Nephron progenitor cell (in vitro differentiated cells): Measurements from ENCODE around the gene PRKAB1.

Source experiments
- DNase-seq: peaks from one replicate; pipeline ENCODE4 v3.0.0; 2021
- H3K27ac Mint-ChIP-seq: 2 replicates; pipeline ENCODE4 v1.8.0; 2021; ENCODE audit warnings: mild to moderate bottlenecking, moderate library complexity, mixed read lengths
- H3K27me3 Mint-ChIP-seq: 2 replicates; pipeline ENCODE4 v1.8.0; 2021; ENCODE audit warnings: mild to moderate bottlenecking, low read depth, mixed read lengths; ENCODE audit not compliant: poor library complexity
- H3K36me3 Mint-ChIP-seq: 2 replicates; pipeline ENCODE4 v1.8.0; 2021; ENCODE audit warnings: low read depth, mixed read lengths
- H3K4me1 Mint-ChIP-seq: 2 replicates; pipeline ENCODE4 v1.8.0; 2021; ENCODE audit warnings: mixed read lengths
- H3K4me3 Mint-ChIP-seq: 2 replicates; pipeline ENCODE4 v1.8.0; 2021; ENCODE audit warnings: mild to moderate bottlenecking, moderate library complexity, mixed read lengths
- H3K9me3 Mint-ChIP-seq: 2 replicates; pipeline ENCODE4 v1.8.0; 2021; ENCODE audit warnings: mild to moderate bottlenecking, moderate library complexity, mixed read lengths
- CTCF ChIP-seq: fragments of 200-600 bp; sonication (generic); IDR thresholded peaks from 2 replicates; pipeline ENCODE4 v1.5.0; 2021; ENCODE audit warnings: antibody characterized with exemption

Gene PRKAB1

GRCh38 chr12:119679081-119679480, 11.1 kb downstream of the PRKAB1 start:
- H3K27me3 Mint-ChIP-seq: no peaks in the 10 kb centered on the region
- H3K36me3 Mint-ChIP-seq: peaks cover 82% of the 10 kb centered on the region
- H3K4me1 Mint-ChIP-seq: peaks cover 48% of the 10 kb centered on the region
- no peak overlapping the region for H3K4me3 Mint-ChIP-seq
- no peaks in the 10 kb centered on the region for H3K9me3 Mint-ChIP-seq
- TF ChIP-seq CTCF: no peak
- no peak for DNase-seq
- H3K27ac Mint-ChIP-seq: no peak overlapping the region

GRCh38 chr12:119679490-119679889, 11.6 kb downstream of the PRKAB1 start:
- Mint-ChIP-seq H3K4me1 (peaks cover 48% of the 10 kb centered on the region), H3K4me3 (no peak overlapping the region), H3K27ac (peak overlapping the region; percentile 94), H3K36me3 (peaks cover 83% of the 10 kb centered on the region), H3K27me3 (no peaks in the 10 kb centered on the region), H3K9me3 (no peaks in the 10 kb centered on the region)
- DNase-seq: no peak
- no peak for TF ChIP-seq CTCF

- H3K36me3 Mint-ChIP-seq: peaks cover 86% of the 10 kb centered on the region
Measured at GRCh38 chr12:119681111-119681510, 13.2 kb downstream of the PRKAB1 start.

GRCh38 chr12:119681728-119682638, 14.1 kb downstream of the PRKAB1 start:
- H3K36me3 Mint-ChIP-seq: peaks cover 86% of the 10 kb centered on the region
- H3K4me1 Mint-ChIP-seq: peaks cover 72% of the 10 kb centered on the region
- peak overlapping the region; percentile 98 for H3K27ac Mint-ChIP-seq
- peaks cover 2% of the 10 kb centered on the region for H3K27me3 Mint-ChIP-seq
- H3K9me3 Mint-ChIP-seq: no peaks in the 10 kb centered on the region
- peak; percentile 13 for DNase-seq
- TF ChIP-seq CTCF: no peak
- peak overlapping the region; percentile 39 for H3K4me3 Mint-ChIP-seq

More at GRCh38 chr12:119681111-119681510, 13.2 kb downstream of the PRKAB1 start:
- no peak for TF ChIP-seq CTCF
- H3K4me3 Mint-ChIP-seq: no peak overlapping the region
- H3K4me1 Mint-ChIP-seq: peaks cover 63% of the 10 kb centered on the region
- no peaks in the 10 kb centered on the region for H3K27me3 Mint-ChIP-seq
- no peaks in the 10 kb centered on the region for H3K9me3 Mint-ChIP-seq
- no peak for DNase-seq
- peak overlapping the region; percentile 98 for H3K27ac Mint-ChIP-seq

- Mint-ChIP-seq H3K4me1 (peaks cover 79% of the 10 kb centered on the region), H3K36me3 (peaks cover 89% of the 10 kb centered on the region), H3K27me3 (peaks cover 2% of the 10 kb centered on the region), H3K9me3 (no peaks in the 10 kb centered on the region), H3K4me3 (no peak overlapping the region), H3K27ac (no peak overlapping the region)
- TF ChIP-seq CTCF: no peak
- no peak for DNase-seq
Measured at GRCh38 chr12:119682639-119683252, 14.8 kb downstream of the PRKAB1 start.
